Breast epithelium (tissue), 3 donors: Measurements from ENCODE around the gene ZNF536.

Experiments used
- POLR2A ChIP-seq: fragments of 450-650 bp; IDR thresholded peaks from one replicate; pipeline ENCODE4 v1.6.1; 2016; ENCODE audit warnings: antibody characterized with exemption, mild to moderate bottlenecking, moderate library complexity
- POLR2AphosphoS5 ChIP-seq, 3 donors: sonication (generic); formaldehyde crosslinking; IDR thresholded peaks; one replicate each; pipeline ENCODE4 v1.6.1; 2017; ENCODE audit warnings: antibody characterized with exemption in 3 of 3
- TF ChIP-seq, protein P1 (sequence below), 3 donors: fragments of 450-650 bp; IDR thresholded peaks; one replicate each; pipeline ENCODE4 v1.5.1; 2016 to 2017; ENCODE audit warnings: antibody characterized with exemption in 3 of 3, mild to moderate bottlenecking in 3 of 3, moderate library complexity in 3 of 3

DNA sequence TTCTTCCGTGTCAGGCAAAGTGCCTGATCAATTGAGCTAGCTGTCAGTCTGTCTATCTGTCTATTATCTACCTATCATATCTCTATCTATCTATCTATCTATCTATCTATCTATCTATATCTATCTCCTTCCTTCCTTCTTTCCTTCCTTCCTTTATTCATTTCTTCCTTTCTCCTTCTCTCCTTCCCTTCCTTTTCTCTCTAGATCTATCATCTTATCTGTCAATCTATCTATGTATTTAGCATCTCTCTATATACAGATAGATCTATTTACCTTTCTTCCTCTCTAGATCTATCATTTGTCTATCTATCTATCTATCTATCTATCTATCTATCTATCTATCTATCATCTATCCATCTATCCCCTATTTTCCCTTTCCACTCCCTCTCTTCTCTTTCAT is 5.9 kb upstream of the ZNF536 start:
- TF ChIP-seq, protein P1, sequence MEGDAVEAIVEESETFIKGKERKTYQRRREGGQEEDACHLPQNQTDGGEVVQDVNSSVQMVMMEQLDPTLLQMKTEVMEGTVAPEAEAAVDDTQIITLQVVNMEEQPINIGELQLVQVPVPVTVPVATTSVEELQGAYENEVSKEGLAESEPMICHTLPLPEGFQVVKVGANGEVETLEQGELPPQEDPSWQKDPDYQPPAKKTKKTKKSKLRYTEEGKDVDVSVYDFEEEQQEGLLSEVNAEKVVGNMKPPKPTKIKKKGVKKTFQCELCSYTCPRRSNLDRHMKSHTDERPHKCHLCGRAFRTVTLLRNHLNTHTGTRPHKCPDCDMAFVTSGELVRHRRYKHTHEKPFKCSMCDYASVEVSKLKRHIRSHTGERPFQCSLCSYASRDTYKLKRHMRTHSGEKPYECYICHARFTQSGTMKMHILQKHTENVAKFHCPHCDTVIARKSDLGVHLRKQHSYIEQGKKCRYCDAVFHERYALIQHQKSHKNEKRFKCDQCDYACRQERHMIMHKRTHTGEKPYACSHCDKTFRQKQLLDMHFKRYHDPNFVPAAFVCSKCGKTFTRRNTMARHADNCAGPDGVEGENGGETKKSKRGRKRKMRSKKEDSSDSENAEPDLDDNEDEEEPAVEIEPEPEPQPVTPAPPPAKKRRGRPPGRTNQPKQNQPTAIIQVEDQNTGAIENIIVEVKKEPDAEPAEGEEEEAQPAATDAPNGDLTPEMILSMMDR (IDR thresholded peaks at IDR 0.05): no peak
- TF ChIP-seq POLR2A (no peak), POLR2AphosphoS5 (IDR thresholded peaks at IDR 0.05) (no peak)
